NCI-H1694 (cell line): Measurements from ENCODE around the gene TMC2.
"Not testable (repeated sequence)": the region's sequence is repeated elsewhere in the genome, so short reads cannot be mapped to it uniquely, and the experiment has no call there.

Source experiments
- DNase-seq: peaks from one replicate; lab custom pipeline; 2025; lab: John Stamatoyannopoulos, UW

TMC2 gene, protein sequence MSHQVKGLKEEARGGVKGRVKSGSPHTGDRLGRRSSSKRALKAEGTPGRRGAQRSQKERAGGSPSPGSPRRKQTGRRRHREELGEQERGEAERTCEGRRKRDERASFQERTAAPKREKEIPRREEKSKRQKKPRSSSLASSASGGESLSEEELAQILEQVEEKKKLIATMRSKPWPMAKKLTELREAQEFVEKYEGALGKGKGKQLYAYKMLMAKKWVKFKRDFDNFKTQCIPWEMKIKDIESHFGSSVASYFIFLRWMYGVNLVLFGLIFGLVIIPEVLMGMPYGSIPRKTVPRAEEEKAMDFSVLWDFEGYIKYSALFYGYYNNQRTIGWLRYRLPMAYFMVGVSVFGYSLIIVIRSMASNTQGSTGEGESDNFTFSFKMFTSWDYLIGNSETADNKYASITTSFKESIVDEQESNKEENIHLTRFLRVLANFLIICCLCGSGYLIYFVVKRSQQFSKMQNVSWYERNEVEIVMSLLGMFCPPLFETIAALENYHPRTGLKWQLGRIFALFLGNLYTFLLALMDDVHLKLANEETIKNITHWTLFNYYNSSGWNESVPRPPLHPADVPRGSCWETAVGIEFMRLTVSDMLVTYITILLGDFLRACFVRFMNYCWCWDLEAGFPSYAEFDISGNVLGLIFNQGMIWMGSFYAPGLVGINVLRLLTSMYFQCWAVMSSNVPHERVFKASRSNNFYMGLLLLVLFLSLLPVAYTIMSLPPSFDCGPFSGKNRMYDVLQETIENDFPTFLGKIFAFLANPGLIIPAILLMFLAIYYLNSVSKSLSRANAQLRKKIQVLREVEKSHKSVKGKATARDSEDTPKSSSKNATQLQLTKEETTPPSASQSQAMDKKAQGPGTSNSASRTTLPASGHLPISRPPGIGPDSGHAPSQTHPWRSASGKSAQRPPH

GRCh38 chr20:2536560-2536986 is at the start of gene TMC2:
Gene TMC2 (plus strand): TSS chr20:2536573. CDS start chr20:2536622, 49 bp downstream.
- no peak for DNase-seq

GRCh38 chr20:2502808-2503384 is 33.5 kb upstream of the TMC2 start:
- DNase-seq, result not testable (repeated sequence)

GRCh38 chr20:2504803-2505202 is 31.6 kb upstream of the TMC2 start:
- not testable (repeated sequence) for DNase-seq

DNA sequence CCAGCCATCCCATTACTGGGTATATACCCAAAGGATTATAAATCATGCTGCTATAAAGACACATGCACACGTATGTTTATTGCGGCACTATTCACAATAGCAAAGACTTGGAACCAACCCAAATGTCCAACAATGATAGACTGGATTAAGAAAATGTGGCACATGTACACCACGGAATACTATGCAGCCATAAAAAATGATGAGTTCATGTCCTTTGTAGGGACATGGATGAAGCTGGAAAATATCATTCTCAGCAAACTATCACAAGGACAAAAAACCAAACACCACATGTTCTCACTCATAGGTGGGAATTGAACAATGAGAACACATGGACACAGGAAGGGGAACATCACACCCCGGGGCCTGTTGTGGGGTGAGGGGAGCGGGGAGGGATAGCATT is 29.9 kb upstream of the TMC2 start:
- not testable (repeated sequence) for DNase-seq

DNA sequence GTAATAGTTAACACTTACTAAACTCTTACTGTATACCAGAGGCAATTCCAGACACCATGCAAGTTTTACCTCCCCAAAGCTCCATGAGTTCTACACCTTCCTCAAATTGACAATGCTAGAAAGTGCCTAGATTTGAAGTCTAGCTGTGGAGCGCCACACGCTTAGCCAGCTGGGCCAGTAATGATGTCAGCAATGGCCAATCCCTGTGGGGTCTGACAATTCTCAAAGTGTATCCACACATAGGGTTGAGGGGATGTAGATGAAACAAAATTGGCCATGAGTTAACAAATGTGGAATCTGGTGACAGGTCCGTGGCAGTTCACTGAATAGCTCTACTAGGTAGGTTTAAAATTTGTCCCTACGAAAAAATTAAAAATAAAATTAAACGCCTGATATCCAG is 28.9 kb upstream of the TMC2 start:
- DNase-seq, result no peak

DNA sequence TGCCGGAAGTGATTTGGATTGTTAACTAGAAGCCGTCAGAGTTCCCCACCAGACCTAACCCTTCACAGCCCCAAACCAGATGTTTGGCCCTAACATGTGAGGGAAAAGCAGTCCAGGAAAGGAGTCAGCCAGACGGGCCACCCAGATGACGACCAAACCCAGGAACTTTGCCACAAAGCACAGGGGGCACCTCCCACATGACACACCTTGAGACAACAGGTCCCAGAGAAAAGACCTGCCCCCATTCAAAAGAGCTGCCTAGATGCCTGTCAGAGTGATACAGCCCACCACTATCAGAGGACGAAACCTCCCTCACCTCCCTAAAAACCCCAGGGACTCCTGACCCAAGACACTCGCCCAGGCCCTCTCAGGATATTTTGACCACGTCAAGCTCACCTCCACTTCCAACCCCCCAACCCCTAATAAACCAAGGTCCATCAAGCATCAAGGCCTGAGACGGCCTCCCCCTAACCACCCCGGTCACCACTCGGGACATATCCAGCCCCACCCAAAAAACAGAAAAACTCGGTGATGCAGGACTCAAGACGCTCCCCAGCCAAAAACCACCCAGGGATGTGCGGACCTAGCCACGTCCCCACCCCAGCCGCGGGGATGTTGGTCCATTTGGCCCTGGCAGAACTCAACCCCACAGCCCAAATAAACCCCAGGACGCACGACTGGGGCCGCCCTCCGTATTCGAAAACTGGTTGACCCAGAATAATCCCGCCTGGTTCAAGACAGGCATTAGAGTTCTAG is 28.3 kb upstream of the TMC2 start:
- no peak for DNase-seq

DNA sequence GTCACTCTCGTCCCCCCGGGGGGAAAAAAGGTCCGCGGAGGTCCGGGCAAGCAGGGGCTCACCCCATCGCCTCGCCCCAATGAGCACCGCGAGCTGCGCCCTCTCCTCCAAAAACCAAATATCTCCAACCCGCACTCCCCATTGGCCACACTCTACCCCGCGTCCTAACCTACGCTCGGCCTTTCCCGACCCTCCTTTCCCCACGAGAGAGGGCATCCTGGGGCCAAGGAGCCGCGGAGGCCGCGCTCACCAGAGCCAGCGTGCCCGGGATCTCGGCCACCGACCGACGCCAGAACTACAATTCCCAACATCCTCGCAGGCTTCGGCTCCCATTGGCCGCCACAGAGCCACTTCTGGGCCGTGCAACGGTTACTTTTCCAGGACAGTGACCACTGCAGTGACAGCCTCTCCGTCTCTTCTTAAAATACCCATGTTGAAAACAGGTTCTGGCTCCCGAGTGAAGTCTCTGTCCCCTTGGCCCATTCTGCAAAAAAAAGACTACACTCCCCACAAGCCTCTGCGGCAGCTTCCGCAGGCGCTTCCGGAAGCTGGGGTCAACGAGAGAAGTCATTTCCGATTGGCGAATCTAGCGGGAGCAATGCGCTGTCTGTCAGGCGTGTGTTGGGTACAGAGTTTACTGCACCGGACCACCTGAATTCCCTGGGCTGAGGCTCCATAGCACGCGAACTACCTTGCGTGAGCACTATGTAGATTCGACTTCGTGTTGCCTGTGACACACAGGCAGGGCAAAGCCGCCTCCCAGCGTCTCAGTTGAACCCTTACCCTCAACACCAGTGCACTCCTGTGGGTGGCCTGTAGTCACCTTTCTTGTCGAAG is 27.5 kb upstream of the TMC2 start, which contains the start of gene ZNF343:
TSS of gene ZNF343 (minus strand) at position 285 of the 837 bp plus-strand sequence. CDS start 15,020 bp downstream, outside the sequence.
- DNase-seq, result peak; percentile 54

DNA sequence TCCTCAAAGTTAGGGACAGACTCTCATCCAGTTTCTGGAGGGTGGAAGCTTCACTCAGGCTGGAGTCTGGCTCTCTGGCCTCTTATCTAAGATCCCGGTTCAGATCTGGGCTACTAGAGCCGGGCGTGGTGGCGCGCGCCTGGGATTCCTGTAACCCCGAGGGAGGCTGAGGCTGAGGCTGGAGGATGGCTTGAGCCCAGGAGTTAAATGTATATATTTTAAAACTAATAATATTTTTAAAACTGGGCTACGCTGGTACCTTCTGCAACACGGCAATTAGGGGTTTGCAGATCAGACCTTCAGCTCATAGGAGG is 26.9 kb upstream of the TMC2 start:
- no peak for DNase-seq

DNA sequence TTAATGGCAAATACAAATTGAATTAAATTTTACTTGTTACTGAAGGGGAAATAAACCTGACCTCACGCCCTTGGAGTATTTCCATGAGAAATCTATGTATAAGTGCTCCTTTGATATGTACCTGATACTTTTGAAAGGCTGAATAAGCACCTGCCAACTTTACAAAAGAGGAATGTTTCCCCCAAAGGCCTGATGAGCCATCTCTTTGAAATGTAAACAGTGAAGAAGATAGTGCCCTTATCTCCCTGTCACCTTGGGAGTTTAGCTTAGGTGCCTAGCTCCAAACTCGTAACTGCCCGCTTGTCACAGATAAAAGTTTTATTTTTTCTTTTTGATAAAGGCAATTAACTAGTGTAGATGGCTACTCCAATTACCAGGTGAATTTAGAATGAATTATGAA is 26.6 kb upstream of the TMC2 start:
- DNase-seq, result no peak

DNA sequence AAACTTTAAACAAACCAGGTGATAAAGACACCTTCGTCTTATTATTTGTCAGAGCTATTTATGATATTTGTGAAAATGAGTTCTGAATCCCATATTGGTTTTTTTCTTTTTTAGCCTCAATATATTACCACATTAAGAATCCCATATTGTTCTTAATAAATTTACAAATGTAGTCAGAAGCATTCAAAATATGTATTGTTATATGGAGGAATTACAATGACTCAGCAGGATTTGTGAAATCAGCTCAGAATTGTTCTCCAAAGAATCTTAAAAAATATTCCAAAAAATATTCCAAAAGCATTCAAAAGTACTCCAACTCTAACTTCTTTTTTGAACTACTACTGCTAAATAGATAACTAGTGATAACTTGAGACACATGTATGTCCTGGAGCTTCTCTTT is 21.2 kb upstream of the TMC2 start:
- DNase-seq, result no peak

DNA sequence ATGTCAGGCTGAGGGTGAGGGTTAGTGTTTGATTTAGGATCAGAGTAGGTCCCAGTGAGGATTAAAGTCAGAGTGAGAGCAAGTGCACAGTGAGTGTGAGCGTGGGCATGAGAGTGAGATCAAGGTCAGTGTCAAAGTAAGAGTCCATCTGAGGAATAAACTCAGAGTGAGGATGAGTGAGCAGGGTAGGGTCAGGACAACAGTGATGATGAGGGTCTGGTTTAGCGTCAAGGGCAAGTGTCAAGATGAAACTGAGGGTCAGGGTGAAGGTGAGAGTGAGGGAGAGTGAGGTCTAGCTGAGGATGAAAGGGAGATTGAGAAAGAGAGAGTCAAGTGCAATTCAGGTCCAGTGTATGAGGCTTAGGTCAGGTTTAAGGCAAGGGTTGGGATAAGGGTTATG is 20.0 kb upstream of the TMC2 start:
- DNase-seq, result no peak

GRCh38 chr20:2518096-2518495 is 18.3 kb upstream of the TMC2 start:
- DNase-seq, result no peak

GRCh38 chr20:2518558-2518957 is 17.8 kb upstream of the TMC2 start:
- DNase-seq, result no peak

- DNase-seq, result no peak
These were observed 17.1 kb upstream of the TMC2 start for GRCh38 chr20:2519115-2519809.

DNA sequence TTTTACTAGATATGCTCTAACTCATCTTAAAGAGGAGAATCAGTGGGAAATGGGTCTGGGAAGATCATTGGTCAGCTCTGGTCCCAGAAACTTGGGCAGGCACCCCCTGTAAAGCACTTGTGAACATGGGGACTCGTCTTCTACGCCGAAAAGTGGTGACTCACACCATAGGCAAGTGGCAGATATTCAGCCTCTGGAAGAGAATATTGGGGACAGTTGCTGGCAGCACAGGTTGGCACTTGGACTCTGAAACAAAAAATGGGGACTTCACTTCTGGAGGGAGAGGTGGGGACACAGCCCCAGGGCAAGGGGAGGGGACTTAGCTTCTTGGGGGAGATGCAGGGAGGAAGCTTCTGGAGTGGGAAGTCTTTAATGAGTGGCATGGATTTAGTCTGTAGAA is 15.8 kb upstream of the TMC2 start:
- DNase-seq, result no peak

- DNase-seq, result no peak
These were observed 14.7 kb upstream of the TMC2 start for GRCh38 chr20:2521369-2522305.

- DNase-seq, result not testable (repeated sequence)
These were observed 13.4 kb upstream of the TMC2 start for GRCh38 chr20:2522826-2523429.

- DNase-seq, result peak; percentile 60
These were observed 12.3 kb upstream of the TMC2 start for GRCh38 chr20:2523919-2524708.
